Endodermal cell (in vitro differentiated cells): ENCODE data around the gene CAPZB. TPM values are rescaled to one million over a fixed set of nuclear protein-coding genes. Genes with fewer than 3 reads are reported as not detected.
A peak's percentile ranks its signal among the peaks of the same experiment; 100 is the strongest.

Experiments
- DNase-seq: peaks from one replicate; pipeline ENCODE4 v3.0.0-alpha.2; 2017
- H3K27ac ChIP-seq: 2 replicates; pipeline ENCODE4 v1.5.1; 2013; ENCODE audit warnings: mild to moderate bottlenecking, low read depth, low read length, moderate library complexity
- H3K27me3 ChIP-seq: 2 replicates; pipeline ENCODE4 v1.6.1; 2013; ENCODE audit warnings: mild to moderate bottlenecking, low read length, moderate library complexity; ENCODE audit not compliant: insufficient read depth, control insufficient read depth, poor library complexity, severe bottlenecking
- H3K36me3 ChIP-seq: 2 replicates; pipeline ENCODE4 v1.7.0; 2013; ENCODE audit warnings: mild to moderate bottlenecking, low read length, moderate library complexity; ENCODE audit not compliant: control insufficient read depth, insufficient read depth
- H3K4me1 ChIP-seq: one replicate; pipeline ENCODE4 v1.7.0; 2013; ENCODE audit warnings: low read length; ENCODE audit not compliant: control insufficient read depth, insufficient read depth
- H3K4me3 ChIP-seq: 2 replicates; pipeline ENCODE4 v1.5.1; 2013; ENCODE audit warnings: mild to moderate bottlenecking, low read length, moderate library complexity
- H3K9ac ChIP-seq: 2 replicates; pipeline ENCODE4 v1.6.1; 2013; ENCODE audit warnings: mild to moderate bottlenecking, low read length, moderate library complexity; ENCODE audit not compliant: poor library complexity, severe bottlenecking; ENCODE audit errors: extremely low read depth
- H3K9me3 ChIP-seq: 2 replicates; pipeline ENCODE4 v1.6.1; 2013; ENCODE audit warnings: mild to moderate bottlenecking, low read length, moderate library complexity; ENCODE audit not compliant: control insufficient read depth
- H3K27ac Mint-ChIP-seq: 2 replicates; pipeline ENCODE4 v1.8.0; 2020; ENCODE audit warnings: mixed read lengths
- H3K27me3 Mint-ChIP-seq: 2 replicates; pipeline ENCODE4 v1.8.0; 2021; ENCODE audit warnings: mild to moderate bottlenecking, mixed read lengths; ENCODE audit not compliant: insufficient read depth
- H3K36me3 Mint-ChIP-seq: 2 replicates; pipeline ENCODE4 v1.8.0; 2020; ENCODE audit warnings: low read depth, mixed read lengths
- H3K4me1 Mint-ChIP-seq: 2 replicates; pipeline ENCODE4 v1.8.0; 2020; ENCODE audit warnings: mixed read lengths
- H3K4me3 Mint-ChIP-seq: 2 replicates; pipeline ENCODE4 v1.8.0; 2020; ENCODE audit warnings: mild to moderate bottlenecking, moderate library complexity, mixed read lengths
- H3K9me3 Mint-ChIP-seq: 2 replicates; pipeline ENCODE4 v1.8.0; 2020; ENCODE audit warnings: mild to moderate bottlenecking, mixed read lengths
- CTCF ChIP-seq: fragments of 200-600 bp; sonication (generic); conservative IDR thresholded peaks from 2 replicates; pipeline ENCODE4 v1.5.0; 2021; ENCODE audit warnings: antibody characterized with exemption, mild to moderate bottlenecking
- WGBS, 2 experiments: methylation state at CpG; one replicate each; pipeline versions ENCODE4 v1.1.5 to v1.1.7; 2013; ENCODE audit warnings: missing lambda C conversion rate in 2 of 2, mixed read lengths in 1 of 2; ENCODE audit not compliant: insufficient coverage in 1 of 2, insufficient read length in 1 of 2; 5-methylcytosine and 5-hydroxymethylcytosine counted together
- total RNA-seq, 2 donors: library from RNA; stranded (reverse); fragmentation: NEBNext Ultra II Directional in 1 of 2; extraction: Animal tissue kit (Norgen Biotek cat#: 25700) in 1 of 2; gene quantifications; 2 replicates in 1 of 2; 3 replicates in 1 of 2; pipeline ENCODE4 v1.2.1, GENCODE V29; 2021

CAPZB gene
- total RNA-seq, 2 donors from 2014 or later = 334 to 362 TPM

GRCh38 chr1:19403256-19403655 is 82.1 kb downstream of the CAPZB start:
- no peaks in the 10 kb centered on the region for H3K27me3 Mint-ChIP-seq
- Histone ChIP-seq H3K9me3 (no peaks in the 10 kb centered on the region), H3K4me1 (peaks cover 14% of the 10 kb centered on the region), H3K9ac (no peak overlapping the region), H3K27me3 (no peaks in the 10 kb centered on the region), H3K36me3 (peaks cover 34% of the 10 kb centered on the region), H3K27ac (peak overlapping the region; percentile 13), H3K4me3 (no peak overlapping the region)
- H3K4me1 Mint-ChIP-seq = peaks cover 32% of the 10 kb centered on the region
- H3K27ac Mint-ChIP-seq = peak overlapping the region; percentile 18
- H3K9me3 Mint-ChIP-seq = no peaks in the 10 kb centered on the region
- no peak for TF ChIP-seq CTCF
- WGBS, 2 experiments = 87 to 96% methylated on average over 4 to 5 of the region's 5 CpGs
- H3K4me3 Mint-ChIP-seq = no peak overlapping the region
- peaks cover 21% of the 10 kb centered on the region for H3K36me3 Mint-ChIP-seq
- no peak for DNase-seq

- Histone ChIP-seq H3K9me3 (no peaks in the 10 kb centered on the region), H3K27ac (no peak overlapping the region), H3K9ac (no peak overlapping the region), H3K36me3 (peaks cover 32% of the 10 kb centered on the region), H3K27me3 (no peaks in the 10 kb centered on the region), H3K4me3 (no peak overlapping the region), H3K4me1 (peaks cover 10% of the 10 kb centered on the region)
- no peak for DNase-seq
- Mint-ChIP-seq H3K4me1 (peaks cover 25% of the 10 kb centered on the region), H3K36me3 (peaks cover 21% of the 10 kb centered on the region), H3K27me3 (no peaks in the 10 kb centered on the region), H3K4me3 (no peak overlapping the region), H3K27ac (peak overlapping the region; percentile 66), H3K9me3 (no peaks in the 10 kb centered on the region)
- 86 to 92% methylated on average over 5 to 7 of the region's 7 CpGs for WGBS, 2 experiments
- no peak for TF ChIP-seq CTCF
Measured at GRCh38 chr1:19402031-19402813, 83.1 kb downstream of the CAPZB start.

GRCh38 chr1:19401535-19401889 is 83.8 kb downstream of the CAPZB start:
- H3K9me3 Mint-ChIP-seq = no peaks in the 10 kb centered on the region
- DNase-seq = no peak
- H3K27me3 ChIP-seq = no peaks in the 10 kb centered on the region

More at GRCh38 chr1:19401535-19401889, 83.8 kb downstream of the CAPZB start:
- Mint-ChIP-seq H3K4me1 (peaks cover 24% of the 10 kb centered on the region), H3K36me3 (peaks cover 21% of the 10 kb centered on the region), H3K27ac (peak overlapping the region; percentile 50), H3K4me3 (no peak overlapping the region), H3K27me3 (no peaks in the 10 kb centered on the region)
- Histone ChIP-seq H3K9ac (no peak overlapping the region), H3K36me3 (peaks cover 26% of the 10 kb centered on the region), H3K9me3 (no peaks in the 10 kb centered on the region), H3K27ac (no peak overlapping the region), H3K4me1 (peaks cover 10% of the 10 kb centered on the region), H3K4me3 (no peak overlapping the region)
- TF ChIP-seq CTCF = no peak
- 62 to 69% methylated on average over 3 of the region's 3 CpGs for WGBS, 2 experiments
